Lower leg skin (tissue), 4 donors: ENCODE data around the gene RPS29. TPM values are rescaled to one million over a fixed set of nuclear protein-coding genes. Genes with fewer than 3 reads are reported as not detected.

Source experiments
- DNase-seq, 2 donors: peaks; one replicate each; pipeline ENCODE4 v3.0.0-alpha.2; 2019; ENCODE audit warnings: low spot score in 2 of 2
- H3K4me3 ChIP-seq: fragments of 200-600 bp; sonication (generic); 2 replicates; pipeline ENCODE4 v1.5.1; 2017; ENCODE audit warnings: mild to moderate bottlenecking, low read depth; ENCODE audit not compliant: poor library complexity, severe bottlenecking
- CTCF ChIP-seq, 3 donors: fragments of 450-650 bp; IDR thresholded peaks; one replicate each; pipeline ENCODE4 v1.5.1; 2016; ENCODE audit warnings: antibody characterized with exemption in 3 of 3, mild to moderate bottlenecking in 3 of 3, moderate library complexity in 2 of 3
- POLR2A ChIP-seq, 2 donors: fragments of 450-650 bp; IDR thresholded peaks; one replicate each; pipeline ENCODE4 v1.6.1; 2016 to 2017; ENCODE audit warnings: antibody characterized with exemption in 2 of 2, mild to moderate bottlenecking in 1 of 2, moderate library complexity in 1 of 2
- WGBS, 2 donors: methylation state at CpG; one replicate each; pipeline ENCODE4 v1.1.5; 2018; 5-methylcytosine and 5-hydroxymethylcytosine counted together
- intact Hi-C: fragments of 100-400 bp; cut with DNase I; formaldehyde crosslinking; loops from one replicate; pipeline ENCODE4 v1.15.0; 2023; ENCODE audit warnings: low total_unique reads
- total RNA-seq, 4 donors: library from RNA; depleted of rRNA; stranded (reverse); fragments of >200 nt; gene quantifications; one replicate each; pipeline ENCODE4 v1.1.0, GENCODE V29; 2016

RPS29 gene
- total RNA-seq, 4 donors from 2014 or later, result 3,327 to 15,303 (median 7,021) TPM

GRCh38 chr14:49549446-49549845, 36.7 kb downstream of the RPS29 start:
- DNase-seq, result no peak
- TF ChIP-seq CTCF (IDR thresholded peaks at IDR 0.05) (no peak), POLR2A (IDR thresholded peaks at IDR 0.05) (no peak)
- intact Hi-C loops, result no loop called here
- no peak overlapping the region for H3K4me3 ChIP-seq
- 50 to 62% methylated on average over 1 of the region's 1 CpG for WGBS, 2 donors

GRCh38 chr14:49546766-49547165, 39.4 kb downstream of the RPS29 start:
- TF ChIP-seq CTCF (IDR thresholded peaks at IDR 0.05) (no peak), POLR2A (IDR thresholded peaks at IDR 0.05) (no peak)
- no peak overlapping the region for H3K4me3 ChIP-seq
- 55% methylated on average over 1 of the region's 1 CpG for WGBS, 2 donors
- DNase-seq, result no peak
- intact Hi-C loops, result no loop called here

- H3K4me3 ChIP-seq, result no peak overlapping the region
- TF ChIP-seq POLR2A (IDR thresholded peaks at IDR 0.05) (no peak), CTCF (IDR thresholded peaks at IDR 0.05) (no peak)
- DNase-seq, result no peak
- intact Hi-C loops, result no loop called here
- WGBS, 2 donors, result 87 to 89% methylated on average over 3 of the region's 3 CpGs
Observed at GRCh38 chr14:49545716-49546115, 40.5 kb downstream of the RPS29 start.

GRCh38 chr14:49545071-49545470, 41.1 kb downstream of the RPS29 start:
- TF ChIP-seq CTCF (IDR thresholded peaks at IDR 0.05) (no peak), POLR2A (IDR thresholded peaks at IDR 0.05) (no peak)
- no peak overlapping the region for H3K4me3 ChIP-seq
- intact Hi-C loops, result no loop called here
- 84 to 85% methylated on average over 6 of the region's 6 CpGs for WGBS, 2 donors
- no peak for DNase-seq

- H3K4me3 ChIP-seq, result no peak overlapping the region
- intact Hi-C loops, result no loop called here
- DNase-seq, result no peak
- TF ChIP-seq POLR2A (IDR thresholded peaks at IDR 0.05) (no peak), CTCF (IDR thresholded peaks at IDR 0.05) (no peak)
- WGBS, 2 donors, result 85 to 95% methylated on average over 2 of the region's 2 CpGs
Observed at GRCh38 chr14:49541049-49541448, 45.1 kb downstream of the RPS29 start.

GRCh38 chr14:49538852-49539251, 47.3 kb downstream of the RPS29 start:
- no peak for TF ChIP-seq POLR2A (IDR thresholded peaks at IDR 0.05)
- TF ChIP-seq CTCF (IDR thresholded peaks at IDR 0.05), result no peak
- intact Hi-C loops, result loop anchor here (10.0 kb wide), 1 partner anchor 364 kb away; no protein-coding TSS in a partner anchor
- no peak overlapping the region for H3K4me3 ChIP-seq
- DNase-seq, result no peak
- WGBS, 2 donors, result 76 to 81% methylated on average over 4 of the region's 4 CpGs
